ENCODE measurements around the gene NAPB.

NAPB gene

GRCh38 chr20:23370274-23370673 lies 51.0 kb downstream of the NAPB start:
- Histone ChIP-seq H3K9ac (ENCODE audit: low read length) (no peak overlapping the region), H3K4me3 (ENCODE audit: low read length) (no peak overlapping the region), H3K9me3 (replicated peaks; ENCODE audit: insufficient read depth, low read length) (no peaks in the 10 kb centered on the region), H3F3A (ENCODE audit: insufficient read depth, low read length) (peaks cover 12% of the 10 kb centered on the region), H3K79me2 (ENCODE audit: low read length) (peaks cover 45% of the 10 kb centered on the region), H2AFZ (ENCODE audit: low read length) (no peak overlapping the region), H3K27ac (ENCODE audit: low read length) (no peak overlapping the region), H3K27me3 (replicated peaks; ENCODE audit: insufficient read depth, low read length) (no peaks in the 10 kb centered on the region), H3K4me1 (ENCODE audit: low read length) (peaks cover 26% of the 10 kb centered on the region), H4K20me1 (ENCODE audit: insufficient read depth, low read length) (no peaks in the 10 kb centered on the region), H3K36me3 (replicated peaks; ENCODE audit: insufficient read depth, low read length) (peaks cover 5% of the 10 kb centered on the region; the same call in 1 of the 2 replicates), H3K4me2 (ENCODE audit: low read depth, low read length) (no peak overlapping the region), H3K9me2 (replicated peaks; ENCODE audit: insufficient read depth, low read length) (no peaks in the 10 kb centered on the region)
- no peak for DNase-seq
- no peak for TF ChIP-seq CTCF (IDR thresholded peaks at IDR 0.05; ENCODE audit: low read length)
- no peak for TF ChIP-seq EZH2phosphoT487 (IDR thresholded peaks at IDR 0.05; ENCODE audit: low read length)
- no peak for TF ChIP-seq EZH2 (optimal IDR thresholded peaks at IDR 0.05; ENCODE audit: low read depth, low read length)

- H2AFZ ChIP-seq (ENCODE audit: low read length), result no peak overlapping the region
- H3K27ac ChIP-seq (ENCODE audit: low read length), result no peak overlapping the region
- H3F3A ChIP-seq (ENCODE audit: insufficient read depth, low read length), result peaks cover 12% of the 10 kb centered on the region
- no peak overlapping the region for H3K4me2 ChIP-seq (ENCODE audit: low read depth, low read length)
- peaks cover 55% of the 10 kb centered on the region for H3K79me2 ChIP-seq (ENCODE audit: low read length)
- H3K9ac ChIP-seq (ENCODE audit: low read length), result no peak overlapping the region
- no peak overlapping the region for H3K4me3 ChIP-seq (ENCODE audit: low read length)
- H3K4me1 ChIP-seq (ENCODE audit: low read length), result peaks cover 27% of the 10 kb centered on the region
- H3K27me3 ChIP-seq (replicated peaks; ENCODE audit: insufficient read depth, low read length), result no peaks in the 10 kb centered on the region
- peaks cover 5% of the 10 kb centered on the region; the same call in 1 of the 2 replicates for H3K36me3 ChIP-seq (replicated peaks; ENCODE audit: insufficient read depth, low read length)
- TF ChIP-seq EZH2 (optimal IDR thresholded peaks at IDR 0.05; ENCODE audit: low read depth, low read length) (no peak), EZH2phosphoT487 (IDR thresholded peaks at IDR 0.05; ENCODE audit: low read length) (no peak), CTCF (IDR thresholded peaks at IDR 0.05; ENCODE audit: low read length) (no peak)
- no peaks in the 10 kb centered on the region for H3K9me3 ChIP-seq (replicated peaks; ENCODE audit: insufficient read depth, low read length)
- H3K9me2 ChIP-seq (replicated peaks; ENCODE audit: insufficient read depth, low read length), result no peaks in the 10 kb centered on the region
- no peaks in the 10 kb centered on the region for H4K20me1 ChIP-seq (ENCODE audit: insufficient read depth, low read length)
- no peak for DNase-seq
Measured at GRCh38 chr20:23369072-23369823, 52.0 kb downstream of the NAPB start.

- H3K4me1 ChIP-seq (ENCODE audit: low read length), result peaks cover 31% of the 10 kb centered on the region
- H3K79me2 ChIP-seq (ENCODE audit: low read length), result peaks cover 62% of the 10 kb centered on the region
- DNase-seq, result no peak
- no peak overlapping the region for H3K4me2 ChIP-seq (ENCODE audit: low read depth, low read length)
- H3K9me2 ChIP-seq (replicated peaks; ENCODE audit: insufficient read depth, low read length), result no peaks in the 10 kb centered on the region
- no peak overlapping the region for H3K9ac ChIP-seq (ENCODE audit: low read length)
- H3K27ac ChIP-seq (ENCODE audit: low read length), result no peak overlapping the region
- H3K9me3 ChIP-seq (replicated peaks; ENCODE audit: insufficient read depth, low read length), result no peaks in the 10 kb centered on the region
- TF ChIP-seq CTCF (IDR thresholded peaks at IDR 0.05; ENCODE audit: low read length) (no peak), EZH2 (optimal IDR thresholded peaks at IDR 0.05; ENCODE audit: low read depth, low read length) (no peak), EZH2phosphoT487 (IDR thresholded peaks at IDR 0.05; ENCODE audit: low read length) (no peak)
- H3K36me3 ChIP-seq (replicated peaks; ENCODE audit: insufficient read depth, low read length), result peaks cover 5% of the 10 kb centered on the region; the same call in 1 of the 2 replicates
- no peak overlapping the region for H3K4me3 ChIP-seq (ENCODE audit: low read length)
- H3K27me3 ChIP-seq (replicated peaks; ENCODE audit: insufficient read depth, low read length), result no peaks in the 10 kb centered on the region
- no peaks in the 10 kb centered on the region for H4K20me1 ChIP-seq (ENCODE audit: insufficient read depth, low read length)
- peaks cover 12% of the 10 kb centered on the region for H3F3A ChIP-seq (ENCODE audit: insufficient read depth, low read length)
- no peak overlapping the region for H2AFZ ChIP-seq (ENCODE audit: low read length)
Measured at GRCh38 chr20:23368316-23369071, 52.8 kb downstream of the NAPB start.

Measured in MM.1S (cell line).